HepG2 (cell line): ENCODE results near the gene C11orf68. TPM values are rescaled to one million over a fixed set of nuclear protein-coding genes. Genes with fewer than 3 reads are reported as not detected.

Experiments used
- HOXA9 ChIP-seq: sonication (generic); formaldehyde crosslinking; IDR thresholded peaks from 2 replicates; pipeline ENCODE4 v1.8.1; 2022; ENCODE audit warnings: missing genetic modification reagents, mild to moderate bottlenecking, moderate library complexity, borderline replicate concordance
- ISL2 ChIP-seq: sonication (generic); formaldehyde crosslinking; IDR thresholded peaks from 2 replicates; pipeline ENCODE4 v1.5.0; 2020; ENCODE audit warnings: missing genetic modification reagents
- MXD4 ChIP-seq: IDR thresholded peaks from 2 replicates; pipeline ENCODE4 v1.6.1; 2016; ENCODE audit warnings: mild to moderate bottlenecking, missing biosample characterization, missing genetic modification reagents
- NFKB2 ChIP-seq: sonication (generic); formaldehyde crosslinking; IDR thresholded peaks from 2 replicates; pipeline ENCODE4 v1.4.0; 2020; ENCODE audit warnings: missing genetic modification reagents, borderline replicate concordance
- NFYB ChIP-seq: sonication (generic); formaldehyde crosslinking; IDR thresholded peaks from 2 replicates; pipeline ENCODE4 v1.4.0; 2020; ENCODE audit warnings: missing genetic modification reagents
- PAX8 ChIP-seq: sonication (generic); formaldehyde crosslinking; IDR thresholded peaks from 2 replicates; pipeline ENCODE4 v1.8.0; 2022; ENCODE audit warnings: mild to moderate bottlenecking, missing genetic modification reagents, borderline replicate concordance
- SATB2 ChIP-seq: sonication (generic); formaldehyde crosslinking; IDR thresholded peaks from 2 replicates; pipeline ENCODE4 v1.5.0; 2020; ENCODE audit warnings: missing genetic modification reagents
- TCF7 ChIP-seq: sonication (generic); IDR thresholded peaks from 2 replicates; pipeline ENCODE4 v1.6.1; 2016; ENCODE audit warnings: antibody characterized with exemption, low read depth
- TSC22D2 ChIP-seq: sonication (generic); formaldehyde crosslinking; IDR thresholded peaks from 2 replicates; pipeline ENCODE4 v1.5.1; 2020; ENCODE audit warnings: missing genetic modification reagents, mild to moderate bottlenecking, borderline replicate concordance
- ZFP90 ChIP-seq: sonication (generic); formaldehyde crosslinking; IDR thresholded peaks from 2 replicates; pipeline ENCODE4 v1.8.0; 2022; ENCODE audit warnings: missing genetic modification reagents, mild to moderate bottlenecking, inconsistent platforms, borderline replicate concordance
- ZMYM4 ChIP-seq: sonication (generic); formaldehyde crosslinking; IDR thresholded peaks from 2 replicates; pipeline ENCODE4 v1.8.1; 2023; ENCODE audit warnings: mild to moderate bottlenecking, missing genetic modification reagents
- ZNF547 ChIP-seq: sonication (generic); formaldehyde crosslinking; IDR thresholded peaks from 2 replicates; pipeline ENCODE4 v1.5.1; 2020; ENCODE audit warnings: mild to moderate bottlenecking, missing genetic modification reagents
- ZNF598 ChIP-seq: sonication (generic); formaldehyde crosslinking; IDR thresholded peaks from 2 replicates; pipeline ENCODE4 v1.5.1; 2020; ENCODE audit warnings: mild to moderate bottlenecking, missing genetic modification reagents, borderline replicate concordance
- ZNF746 ChIP-seq: sonication (generic); formaldehyde crosslinking; IDR thresholded peaks from 2 replicates; pipeline ENCODE4 v1.8.0; 2022; ENCODE audit warnings: mild to moderate bottlenecking, missing genetic modification reagents
- ZNF761 ChIP-seq: sonication (generic); formaldehyde crosslinking; conservative IDR thresholded peaks from 2 replicates; pipeline ENCODE4 v1.4.0; 2020; ENCODE audit warnings: mild to moderate bottlenecking, missing genetic modification reagents
- ZNF878 ChIP-seq: sonication (generic); formaldehyde crosslinking; IDR thresholded peaks from 2 replicates; pipeline ENCODE4 v1.8.1; 2023; ENCODE audit warnings: mild to moderate bottlenecking, missing genetic modification reagents, moderate library complexity
- polyA plus RNA-seq, 8 experiments: library from polyadenylated mRNA; depleted of rRNA in 3 of 8; stranded (reverse) in 7 of 8; unstranded in 1 of 8; fragments of >200 nt; fragmentation: Illumina TruSeq in 4 of 8; extraction: Trizol in 4 of 8; gene quantifications; 2 replicates each; pipeline versions ENCODE4 v1.2.1 to v1.2.3, GENCODE V29; 2011 to 2016; ENCODE audit warnings: low read depth in 4 of 8, missing spikeins in 1 of 8, mixed read lengths in 1 of 8; ENCODE audit not compliant: insufficient read depth in 1 of 8
- total RNA-seq, 5 experiments: library from RNA; depleted of rRNA; stranded (reverse); fragments of >200 nt; fragmentation: Illumina TruSeq; extraction: Trizol; gene quantifications; 2 replicates each; pipeline ENCODE4 v1.2.3, GENCODE V29; 2016; ENCODE audit warnings: low read depth in 1 of 5
- TF ChIP-seq, protein P1 (sequence below): sonication (generic); formaldehyde crosslinking; IDR thresholded peaks from 2 replicates; pipeline ENCODE4 v1.9.0; 2022; ENCODE audit warnings: low read depth, missing genetic modification reagents
- TF ChIP-seq, protein P2 (sequence below): sonication (generic); formaldehyde crosslinking; IDR thresholded peaks from 2 replicates; pipeline ENCODE4 v1.4.0; 2020; ENCODE audit warnings: missing genetic modification reagents, low read depth, mild to moderate bottlenecking, borderline replicate concordance
- TF ChIP-seq, protein P3 (sequence below): sonication (generic); formaldehyde crosslinking; conservative IDR thresholded peaks from 2 replicates; pipeline ENCODE4 v1.4.0; 2020; ENCODE audit warnings: missing genetic modification reagents
- TF ChIP-seq, protein P4 (sequence below), 2 experiments: sonication (generic) in 1 of 2; formaldehyde crosslinking in 1 of 2; IDR thresholded peaks; 2 replicates each; pipeline versions ENCODE4 v1.4.0 to v1.6.1; 2018 to 2020; ENCODE audit warnings: missing genetic modification reagents in 2 of 2, borderline replicate concordance in 1 of 2, low read depth in 1 of 2, mild to moderate bottlenecking in 1 of 2, missing biosample characterization in 1 of 2

C11orf68 gene
- total and polyA plus RNA-seq, 2 of the 13 experiments (the other 11 are each of a cell fraction or from before 2014, with no cell fraction given): 8.4 to 28.3 TPM

DNA sequence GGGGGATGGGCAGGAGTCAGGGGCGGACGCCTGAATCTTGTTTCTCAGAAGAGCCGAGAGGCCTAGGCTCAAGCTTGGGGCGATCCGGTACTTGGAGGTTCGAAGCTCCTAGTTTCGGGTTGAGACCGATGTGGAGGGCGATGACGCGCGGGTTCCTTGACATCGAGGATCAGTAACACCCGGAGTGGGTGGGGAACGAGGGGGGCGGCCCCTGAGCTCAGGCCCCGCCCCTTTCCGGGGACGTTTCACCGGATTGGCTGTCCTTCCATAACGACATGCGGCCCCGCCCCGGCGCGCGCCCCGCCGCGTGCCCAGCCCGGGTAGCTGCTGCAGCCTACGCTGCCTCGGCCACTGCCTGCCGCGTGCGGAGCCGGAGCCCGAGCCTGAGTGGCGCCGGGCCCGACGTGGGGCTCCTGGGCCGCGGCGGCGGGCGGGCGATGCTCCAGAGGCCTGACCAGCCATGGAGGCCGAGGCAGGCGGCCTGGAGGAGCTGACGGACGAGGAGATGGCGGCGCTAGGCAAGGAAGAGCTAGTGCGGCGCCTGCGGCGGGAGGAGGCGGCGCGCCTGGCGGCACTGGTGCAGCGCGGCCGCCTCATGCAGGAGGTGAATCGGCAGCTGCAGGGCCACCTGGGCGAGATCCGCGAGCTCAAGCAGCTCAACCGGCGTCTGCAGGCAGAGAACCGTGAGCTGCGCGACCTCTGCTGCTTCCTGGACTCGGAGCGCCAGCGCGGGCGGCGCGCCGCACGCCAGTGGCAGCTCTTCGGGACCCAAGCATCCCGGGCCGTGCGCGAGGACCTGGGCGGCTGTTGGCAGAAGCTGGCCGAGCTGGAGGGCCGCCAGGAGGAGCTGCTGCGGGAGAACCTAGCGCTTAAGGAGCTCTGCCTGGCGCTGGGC is 28.3 kb downstream of the C11orf68 start, which contains the start of gene CCDC85B (continued):
- TF ChIP-seq, protein P1, sequence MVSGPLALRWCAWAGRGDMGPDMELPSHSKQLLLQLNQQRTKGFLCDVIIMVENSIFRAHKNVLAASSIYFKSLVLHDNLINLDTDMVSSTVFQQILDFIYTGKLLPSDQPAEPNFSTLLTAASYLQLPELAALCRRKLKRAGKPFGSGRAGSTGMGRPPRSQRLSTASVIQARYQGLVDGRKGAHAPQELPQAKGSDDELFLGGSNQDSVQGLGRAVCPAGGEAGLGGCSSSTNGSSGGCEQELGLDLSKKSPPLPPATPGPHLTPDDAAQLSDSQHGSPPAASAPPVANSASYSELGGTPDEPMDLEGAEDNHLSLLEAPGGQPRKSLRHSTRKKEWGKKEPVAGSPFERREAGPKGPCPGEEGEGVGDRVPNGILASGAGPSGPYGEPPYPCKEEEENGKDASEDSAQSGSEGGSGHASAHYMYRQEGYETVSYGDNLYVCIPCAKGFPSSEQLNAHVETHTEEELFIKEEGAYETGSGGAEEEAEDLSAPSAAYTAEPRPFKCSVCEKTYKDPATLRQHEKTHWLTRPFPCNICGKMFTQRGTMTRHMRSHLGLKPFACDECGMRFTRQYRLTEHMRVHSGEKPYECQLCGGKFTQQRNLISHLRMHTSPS (CRISPR knock-in tag): peak; percentile 42; the same call in 1 of the 2 replicates
- TF ChIP-seq ZNF598 (CRISPR knock-in tag) (no peak), TCF7 (no peak), ZNF547 (CRISPR knock-in tag) (peak; percentile 85), ZFP90 (CRISPR knock-in tag) (peak; percentile 63; the same call in 1 of the 2 replicates), NFKB2 (peak; percentile 89; the same call in 1 of the 2 replicates), TSC22D2 (CRISPR knock-in tag) (0 out of 2 replicates have a peak, but pooled peaks have one; percentile 72), HOXA9 (CRISPR knock-in tag) (peak; percentile 62; the same call in 1 of the 2 replicates), ISL2 (CRISPR knock-in tag) (no peak), ZMYM4 (CRISPR knock-in tag) (peak; percentile 33; the same call in 1 of the 2 replicates), NFYB (peak; percentile 69), ZNF746 (CRISPR knock-in tag) (no peak; the same call in 1 of the 2 replicates), MXD4 (CRISPR knock-in tag) (peak; percentile 63), PAX8 (CRISPR knock-in tag) (peak; percentile 34; the same call in 1 of the 2 replicates), SATB2 (CRISPR knock-in tag) (peak; percentile 88; the same call in 1 of the 2 replicates), ZNF761 (CRISPR knock-in tag) (peak; percentile 69), ZNF878 (CRISPR knock-in tag) (peak; percentile 46; the same call in 1 of the 2 replicates)
- TF ChIP-seq, protein P2, sequence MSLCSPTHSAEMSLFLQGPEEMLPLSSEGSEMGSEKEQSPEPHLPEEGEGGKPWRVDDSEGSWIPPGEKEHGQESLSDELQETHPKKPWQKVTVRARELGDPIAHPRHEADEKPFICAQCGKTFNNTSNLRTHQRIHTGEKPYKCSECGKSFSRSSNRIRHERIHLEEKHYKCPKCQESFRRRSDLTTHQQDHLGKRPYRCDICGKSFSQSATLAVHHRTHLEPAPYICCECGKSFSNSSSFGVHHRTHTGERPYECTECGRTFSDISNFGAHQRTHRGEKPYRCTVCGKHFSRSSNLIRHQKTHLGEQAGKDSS: 0 out of 2 replicates have a peak, but pooled peaks have one; percentile 49
- TF ChIP-seq, protein P3, sequence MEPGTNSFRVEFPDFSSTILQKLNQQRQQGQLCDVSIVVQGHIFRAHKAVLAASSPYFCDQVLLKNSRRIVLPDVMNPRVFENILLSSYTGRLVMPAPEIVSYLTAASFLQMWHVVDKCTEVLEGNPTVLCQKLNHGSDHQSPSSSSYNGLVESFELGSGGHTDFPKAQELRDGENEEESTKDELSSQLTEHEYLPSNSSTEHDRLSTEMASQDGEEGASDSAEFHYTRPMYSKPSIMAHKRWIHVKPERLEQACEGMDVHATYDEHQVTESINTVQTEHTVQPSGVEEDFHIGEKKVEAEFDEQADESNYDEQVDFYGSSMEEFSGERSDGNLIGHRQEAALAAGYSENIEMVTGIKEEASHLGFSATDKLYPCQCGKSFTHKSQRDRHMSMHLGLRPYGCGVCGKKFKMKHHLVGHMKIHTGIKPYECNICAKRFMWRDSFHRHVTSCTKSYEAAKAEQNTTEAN (CRISPR knock-in tag): peak; percentile 75; the same call in 1 of the 2 replicates
- TF ChIP-seq, protein P4, sequence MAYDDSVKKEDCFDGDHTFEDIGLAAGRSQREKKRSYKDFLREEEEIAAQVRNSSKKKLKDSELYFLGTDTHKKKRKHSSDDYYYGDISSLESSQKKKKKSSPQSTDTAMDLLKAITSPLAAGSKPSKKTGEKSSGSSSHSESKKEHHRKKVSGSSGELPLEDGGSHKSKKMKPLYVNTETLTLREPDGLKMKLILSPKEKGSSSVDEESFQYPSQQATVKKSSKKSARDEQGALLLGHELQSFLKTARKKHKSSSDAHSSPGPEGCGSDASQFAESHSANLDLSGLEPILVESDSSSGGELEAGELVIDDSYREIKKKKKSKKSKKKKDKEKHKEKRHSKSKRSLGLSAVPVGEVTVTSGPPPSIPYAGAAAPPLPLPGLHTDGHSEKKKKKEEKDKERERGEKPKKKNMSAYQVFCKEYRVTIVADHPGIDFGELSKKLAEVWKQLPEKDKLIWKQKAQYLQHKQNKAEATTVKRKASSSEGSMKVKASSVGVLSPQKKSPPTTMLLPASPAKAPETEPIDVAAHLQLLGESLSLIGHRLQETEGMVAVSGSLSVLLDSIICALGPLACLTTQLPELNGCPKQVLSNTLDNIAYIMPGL (CRISPR knock-in tag; IDR thresholded peaks at IDR 0.05; ENCODE audit: borderline replicate concordance in 1 of 2, low read depth in 1 of 2): peak; percentile 40 to 68; a peak in 2 of 4 replicates
